Activated CD4-positive, alpha-beta T cell treated with anti-CD3 and anti-CD28 coated beads for 36 hours (primary cell): ENCODE data around the gene MAGI1. TPM values are rescaled to one million over a fixed set of nuclear protein-coding genes. Genes with fewer than 3 reads are reported as not detected.
"Not testable (repeated sequence)": the region's sequence is repeated elsewhere in the genome, so short reads cannot be mapped to it uniquely, and the experiment has no call there.

Source experiments
- ATAC-seq: fragments of 200-7000 bp; cut with Tn5 transposase; one replicate; pipeline ENCODE4 v1.10.0; 2021; ENCODE audit warnings: mild to moderate bottlenecking, moderate library complexity
- CTCF ChIA-PET: fragments of 350-600 bp; sonication (Branson Sonifier 250); formaldehyde crosslinking; loops from one replicate; lab custom pipeline; 2021; ENCODE audit warnings: antibody characterized with exemption; lab: Charles Lee
- POLR2A ChIA-PET: fragments of 350-600 bp; sonication (Branson Sonifier 250); formaldehyde crosslinking; loops from one replicate; lab custom pipeline; 2021; ENCODE audit warnings: antibody characterized with exemption, inconsistent platforms; lab: Charles Lee
- DNase-seq: peaks from one replicate; pipeline ENCODE4 v3.0.0-alpha.2; 2020
- H3K27ac Mint-ChIP-seq: one replicate; pipeline ENCODE4 v1.8.0; 2021; ENCODE audit warnings: mixed read lengths
- H3K27me3 Mint-ChIP-seq: one replicate; pipeline ENCODE4 v1.8.0; 2021; ENCODE audit warnings: mixed read lengths
- H3K36me3 Mint-ChIP-seq: one replicate; pipeline ENCODE4 v1.8.0; 2021; ENCODE audit warnings: low read depth, mixed read lengths
- H3K4me1 Mint-ChIP-seq: one replicate; pipeline ENCODE4 v1.8.0; 2021; ENCODE audit warnings: mixed read lengths
- H3K4me3 Mint-ChIP-seq: one replicate; pipeline ENCODE4 v1.8.0; 2021; ENCODE audit warnings: mild to moderate bottlenecking, moderate library complexity, mixed read lengths
- H3K9me3 Mint-ChIP-seq: one replicate; pipeline ENCODE4 v1.8.0; 2021; ENCODE audit warnings: low read depth, mixed read lengths
- intact Hi-C, 2 experiments: fragments of 100-400 bp; cut with DNase I in 1 of 2; cut with micrococcal nuclease in 1 of 2; formaldehyde crosslinking; loops; one replicate each; pipeline versions ENCODE4 v1.14.2 to v1.15.1; 2022 to 2024; cut with DNase I, micrococcal nuclease
- total RNA-seq, 2 experiments: library from RNA; stranded (reverse); gene quantifications; one replicate each; pipeline ENCODE4 v1.2.3, GENCODE V29; 2021

Gene MAGI1
- total RNA-seq, 2 experiments from 2014 or later = 0.09 to 0.18 TPM

DNA sequence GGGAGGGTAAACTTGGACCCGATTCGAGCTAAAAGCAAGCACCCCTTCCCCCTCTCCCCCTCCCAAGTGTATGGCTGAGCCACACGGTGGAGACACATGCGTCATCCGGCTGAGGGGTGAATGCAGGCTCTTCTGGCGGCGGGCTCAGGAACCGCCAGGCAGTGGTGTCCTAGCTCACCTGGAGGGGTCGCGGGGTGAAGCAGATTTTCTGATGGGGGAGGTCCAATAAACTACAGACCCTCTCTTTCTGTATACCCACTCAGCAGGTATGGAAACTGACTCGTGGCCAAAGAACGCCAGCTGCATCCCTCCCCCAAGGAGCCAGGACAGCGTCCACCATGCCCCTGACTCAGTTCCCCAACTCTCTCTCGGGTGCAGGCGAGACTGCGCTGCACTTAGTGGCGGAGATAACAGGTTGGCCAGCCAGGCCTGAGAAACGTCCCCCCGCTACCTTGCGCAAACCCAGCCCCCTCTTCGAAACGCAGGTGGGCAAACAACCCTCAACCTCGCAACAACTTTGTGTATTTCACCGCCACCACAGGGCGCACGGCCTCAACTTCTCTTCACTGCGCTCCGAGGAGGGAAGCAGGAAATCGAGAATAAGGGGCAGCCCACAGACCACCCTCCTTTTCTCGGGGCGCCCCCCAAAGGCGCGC lies 1.3 kb downstream of the MAGI1 start:
- Mint-ChIP-seq H3K36me3 (no peaks in the 10 kb centered on the region), H3K9me3 (no peaks in the 10 kb centered on the region), H3K4me3 (peak overlapping the region; percentile 76), H3K27ac (no peak overlapping the region), H3K27me3 (peaks cover 54% of the 10 kb centered on the region), H3K4me1 (peaks cover 19% of the 10 kb centered on the region)
- DNase-seq (peak; percentile 20), ATAC-seq (no peak)
- POLR2A ChIA-PET = no interaction called here
- CTCF ChIA-PET = no interaction called here
- intact Hi-C loops = no loop called here

DNA sequence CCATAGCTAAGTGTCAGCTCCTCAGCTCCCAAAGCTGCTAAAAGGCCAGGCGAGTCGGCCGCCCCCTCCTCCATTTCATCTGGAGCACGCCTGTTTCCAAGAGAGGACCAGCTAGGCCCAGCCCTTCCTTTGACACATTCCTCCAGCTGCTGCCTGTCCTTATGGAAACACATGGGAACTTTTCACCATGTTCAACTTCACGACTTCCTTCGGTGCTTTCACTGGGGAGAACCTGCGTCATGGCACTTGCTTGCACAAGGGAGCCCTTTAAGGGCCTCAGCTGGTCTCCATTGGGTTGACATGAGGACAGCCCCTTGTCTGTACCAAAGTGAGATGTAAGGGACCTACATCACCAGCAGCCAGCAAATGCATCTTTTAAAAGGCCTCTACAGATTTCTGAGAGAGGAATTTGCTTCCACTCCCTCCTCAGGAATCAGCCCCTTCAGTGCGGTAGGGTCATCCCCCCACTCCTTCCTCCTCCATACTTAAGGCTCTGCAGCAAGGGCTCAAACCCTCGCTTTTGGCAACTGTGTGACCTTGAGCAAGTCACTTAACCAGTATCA lies 2.1 kb downstream of the MAGI1 start:
- Mint-ChIP-seq H3K27ac (no peak overlapping the region), H3K36me3 (no peaks in the 10 kb centered on the region), H3K4me3 (no peak overlapping the region), H3K9me3 (no peaks in the 10 kb centered on the region), H3K27me3 (peaks cover 53% of the 10 kb centered on the region), H3K4me1 (peaks cover 19% of the 10 kb centered on the region)
- POLR2A ChIA-PET = no interaction called here
- ATAC-seq (no peak), DNase-seq (no peak)
- intact Hi-C loops = no loop called here
- CTCF ChIA-PET = no interaction called here

DNA sequence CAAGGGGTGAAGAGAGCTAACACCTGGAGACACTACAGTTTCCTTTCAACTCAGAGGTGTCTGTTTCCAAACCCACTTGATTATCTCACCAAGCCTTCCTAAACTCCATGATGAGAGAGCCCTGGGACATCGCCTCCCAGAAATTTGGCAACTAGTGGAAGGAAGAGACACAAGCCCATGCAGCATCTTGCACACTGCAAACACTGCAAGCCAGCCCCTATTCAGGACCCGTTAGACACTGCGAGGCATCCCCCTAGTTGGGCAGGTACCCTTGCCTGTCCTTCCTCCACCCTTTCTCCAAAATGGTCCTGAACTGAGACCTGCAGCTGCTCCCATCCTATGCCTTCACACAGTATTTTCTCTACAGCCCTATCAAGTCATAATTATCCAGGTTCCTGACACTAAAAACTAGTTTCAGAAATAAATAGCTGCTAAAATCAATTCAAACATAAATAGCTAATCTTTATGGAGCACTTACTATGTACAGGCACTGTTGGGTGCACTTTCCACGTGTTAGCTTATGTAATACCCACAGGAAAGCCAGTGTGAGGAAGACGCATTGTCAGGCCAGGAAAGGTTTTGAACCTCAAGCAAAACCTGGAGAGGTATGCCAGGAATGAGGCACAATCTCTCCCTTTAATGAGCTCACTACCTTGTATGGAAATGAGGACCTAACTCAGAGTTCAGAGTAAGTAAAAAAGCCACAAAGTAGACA lies 2.8 kb downstream of the MAGI1 start:
- Mint-ChIP-seq H3K4me1 (peaks cover 19% of the 10 kb centered on the region), H3K36me3 (no peaks in the 10 kb centered on the region), H3K4me3 (no peak overlapping the region), H3K27ac (no peak overlapping the region), H3K9me3 (no peaks in the 10 kb centered on the region), H3K27me3 (peaks cover 50% of the 10 kb centered on the region)
- no peak for DNase-seq
- CTCF ChIA-PET = interaction anchor here (0.6 kb wide), 1 partner anchor 237 kb away, joined by 3 read pairs; no protein-coding TSS in a partner anchor
- no peak for ATAC-seq
- POLR2A ChIA-PET = interaction anchor here (0.6 kb wide), 1 partner anchor 1623 kb away, joined by 3 read pairs; no protein-coding TSS in a partner anchor
- intact Hi-C loops = no loop called here

DNA sequence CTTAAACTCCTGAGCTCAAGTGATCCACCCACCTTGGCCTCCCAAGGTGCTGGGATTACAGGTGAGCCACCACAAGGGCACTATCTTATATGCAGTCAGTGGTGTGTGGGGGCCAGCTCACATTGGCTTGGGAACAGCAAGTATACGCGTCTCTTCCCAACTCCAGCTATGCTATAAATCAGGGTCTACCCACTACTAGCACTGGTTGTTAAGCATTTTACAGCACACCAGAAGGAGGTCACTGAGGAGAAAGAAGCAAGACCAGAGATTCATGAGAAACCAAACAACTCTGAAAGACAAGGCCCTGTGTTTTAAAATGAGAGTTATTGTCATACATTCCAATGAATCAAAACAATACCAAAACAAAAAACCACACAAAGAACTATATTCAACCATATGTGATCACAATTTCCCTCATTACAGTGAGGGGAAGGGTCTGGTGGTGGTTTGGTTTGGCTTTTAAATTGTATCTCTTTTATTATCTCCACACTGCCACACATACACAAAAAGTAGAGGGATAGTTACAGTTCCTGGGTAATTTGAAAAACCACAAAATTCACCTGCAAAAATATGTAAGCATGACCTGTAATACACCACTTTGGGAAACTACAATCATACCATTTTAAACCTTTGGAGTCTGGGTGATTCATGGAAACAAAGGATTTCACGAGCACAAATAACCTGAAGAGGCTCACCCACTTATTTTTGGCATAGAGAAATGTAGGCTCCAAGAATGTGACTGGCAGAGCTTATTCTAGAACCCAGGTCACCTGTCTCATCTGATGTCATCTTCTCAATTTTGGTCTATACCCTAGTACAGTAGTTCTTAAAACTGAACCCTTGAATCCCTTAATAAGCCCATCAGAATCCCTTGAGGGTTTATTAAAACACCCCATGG lies 5.2 kb downstream of the MAGI1 start:
- peak; percentile 60 for ATAC-seq
- CTCF ChIA-PET = interaction anchor here (0.6 kb wide), 1 partner anchor 576 kb away, joined by 5 read pairs; no protein-coding TSS in a partner anchor
- no peaks in the 10 kb centered on the region for H3K9me3 Mint-ChIP-seq

DNA sequence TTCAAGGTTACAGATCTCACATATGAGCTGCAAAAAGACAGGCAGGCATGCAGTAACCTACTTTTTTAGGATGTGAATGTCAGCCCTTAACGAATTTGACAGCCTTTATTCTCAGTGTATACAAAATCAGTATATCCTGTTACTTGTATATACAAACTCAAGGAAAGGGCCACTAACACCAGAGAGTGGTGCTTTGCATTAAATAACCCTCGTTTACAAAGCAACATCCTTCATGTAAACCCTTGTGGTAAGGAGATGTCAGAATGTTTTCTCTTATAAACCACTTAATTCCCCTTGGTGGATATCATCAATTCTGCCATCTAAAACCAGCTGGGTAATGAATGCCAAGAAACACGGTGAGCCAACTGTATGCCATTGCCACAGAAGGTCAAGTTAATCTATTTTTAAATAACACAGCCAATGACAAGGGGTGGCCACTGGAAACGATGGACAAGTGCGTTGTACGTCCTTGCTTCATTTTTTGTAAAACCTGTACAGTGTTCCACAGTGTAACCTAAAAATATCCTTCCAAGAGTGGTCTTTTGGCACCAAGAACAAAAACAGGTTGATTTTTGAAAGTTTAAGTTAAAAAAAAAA lies 7.5 kb downstream of the MAGI1 start:
- Mint-ChIP-seq H3K27ac (no peak overlapping the region), H3K36me3 (no peaks in the 10 kb centered on the region), H3K27me3 (peaks cover 28% of the 10 kb centered on the region), H3K4me1 (peaks cover 7% of the 10 kb centered on the region), H3K9me3 (no peaks in the 10 kb centered on the region), H3K4me3 (no peak overlapping the region)
- intact Hi-C loops = no loop called here
- ChIA-PET POLR2A (no interaction called here), CTCF (no interaction called here)
- no peak for DNase-seq
- ATAC-seq = no peak

More for the DNA sequence above, 5.2 kb downstream of the MAGI1 start:
- intact Hi-C loops = loop anchor here (1.0 kb wide), 1 partner anchor 69 kb away; no protein-coding TSS in a partner anchor
- H3K4me3 Mint-ChIP-seq = no peak overlapping the region
- peak overlapping the region; percentile 27 for H3K27ac Mint-ChIP-seq
- peaks cover 44% of the 10 kb centered on the region for H3K27me3 Mint-ChIP-seq
- DNase-seq = no peak
- peaks cover 15% of the 10 kb centered on the region for H3K4me1 Mint-ChIP-seq
- H3K36me3 Mint-ChIP-seq = no peaks in the 10 kb centered on the region
- POLR2A ChIA-PET = no interaction called here

DNA sequence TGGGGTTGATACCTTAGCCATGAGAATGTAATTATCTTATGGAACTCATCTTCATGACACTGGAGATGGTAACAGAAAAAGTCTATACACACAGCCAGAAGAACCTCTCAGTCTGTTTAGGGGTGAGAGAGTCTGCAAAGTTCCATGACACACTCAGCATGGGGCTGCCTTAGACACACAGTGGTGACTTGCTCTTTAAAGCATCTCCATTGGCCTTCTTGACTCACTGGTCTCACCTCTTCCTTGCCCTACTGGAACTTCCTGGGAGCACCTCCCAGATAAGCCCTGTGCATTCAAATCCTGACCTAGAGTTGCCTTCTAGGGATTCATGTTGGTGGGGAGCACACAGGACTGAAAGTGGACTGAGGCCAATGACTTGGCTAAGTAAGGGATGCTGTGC lies 9.3 kb downstream of the MAGI1 start:
- DNase-seq (no peak), ATAC-seq (no peak)
- Mint-ChIP-seq H3K9me3 (no peaks in the 10 kb centered on the region), H3K27me3 (peaks cover 15% of the 10 kb centered on the region), H3K27ac (no peak overlapping the region), H3K4me1 (peaks cover 7% of the 10 kb centered on the region), H3K36me3 (no peaks in the 10 kb centered on the region), H3K4me3 (no peak overlapping the region)
- ChIA-PET CTCF (no interaction called here), POLR2A (no interaction called here)
- intact Hi-C loops = no loop called here

DNA sequence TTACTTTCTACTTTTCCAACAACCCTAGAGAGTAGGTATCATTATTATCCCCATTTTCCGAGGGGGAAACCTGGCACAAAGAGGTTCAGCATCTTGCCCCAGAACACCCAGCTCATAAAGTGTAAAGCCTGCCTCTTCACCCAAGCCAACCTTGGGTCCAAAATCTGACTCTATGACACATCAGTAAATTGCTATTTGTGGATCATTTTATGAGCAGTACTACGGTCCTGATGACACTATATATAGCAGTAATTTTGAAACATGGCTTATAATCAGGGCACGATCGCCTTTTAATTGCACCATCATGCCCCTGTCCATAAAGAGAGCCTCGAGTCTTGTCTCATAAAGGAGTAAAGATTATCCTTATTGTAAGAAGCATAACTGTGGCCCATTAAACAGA lies 9.7 kb downstream of the MAGI1 start:
- Mint-ChIP-seq H3K36me3 (no peaks in the 10 kb centered on the region), H3K4me1 (peaks cover 7% of the 10 kb centered on the region), H3K9me3 (no peaks in the 10 kb centered on the region), H3K27me3 (peaks cover 15% of the 10 kb centered on the region), H3K27ac (no peak overlapping the region), H3K4me3 (no peak overlapping the region)
- no peak for DNase-seq
- POLR2A ChIA-PET = no interaction called here
- intact Hi-C loops = no loop called here
- no peak for ATAC-seq
- CTCF ChIA-PET = no interaction called here

DNA sequence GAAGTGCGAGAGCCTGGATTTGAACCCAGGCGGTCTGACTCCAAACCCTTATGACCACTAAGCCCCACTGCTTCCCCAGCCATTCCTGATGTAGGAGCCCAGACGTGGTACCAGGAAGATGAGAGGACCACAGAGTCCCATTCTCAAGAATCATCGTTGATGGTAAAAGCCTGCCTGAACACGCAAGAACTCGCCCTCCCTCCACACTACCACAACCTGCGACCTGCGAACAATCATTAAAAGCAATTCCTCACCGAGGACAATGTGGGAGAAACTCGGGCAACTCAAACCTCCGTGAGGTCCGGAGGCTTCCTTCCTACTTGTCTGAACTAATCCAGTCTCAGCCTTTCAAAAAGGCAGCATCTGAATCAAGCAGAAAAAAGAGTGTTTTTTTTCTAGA lies 10.3 kb downstream of the MAGI1 start:
- Mint-ChIP-seq H3K9me3 (no peaks in the 10 kb centered on the region), H3K36me3 (no peaks in the 10 kb centered on the region), H3K4me3 (no peak overlapping the region), H3K27ac (no peak overlapping the region), H3K27me3 (peaks cover 15% of the 10 kb centered on the region), H3K4me1 (peaks cover 3% of the 10 kb centered on the region)
- ATAC-seq = no peak
- intact Hi-C loops = no loop called here
- DNase-seq = no peak
- CTCF ChIA-PET = no interaction called here
- POLR2A ChIA-PET = no interaction called here

DNA sequence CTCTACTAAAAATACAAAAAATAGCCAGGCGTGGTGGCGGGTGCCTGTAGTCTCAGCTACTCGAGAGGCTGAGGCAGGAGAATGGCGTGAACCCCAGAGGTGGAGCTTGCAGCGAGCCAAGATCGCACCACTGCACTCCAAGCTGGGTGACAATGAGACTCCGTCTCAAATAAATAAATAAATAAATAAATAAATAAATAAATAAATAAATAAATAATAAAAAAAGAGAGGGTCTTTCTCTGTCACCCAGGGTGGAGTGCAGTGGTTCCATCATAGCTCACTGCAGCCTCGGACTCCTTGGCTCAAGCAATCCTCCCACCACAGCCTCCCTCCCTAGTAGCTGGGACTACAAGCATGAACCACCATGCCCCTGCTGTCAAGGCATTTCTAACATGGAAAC lies 11.6 kb downstream of the MAGI1 start:
- H3K4me3 Mint-ChIP-seq, H3K4me1 Mint-ChIP-seq, intact Hi-C loops, ATAC-seq, H3K9me3 Mint-ChIP-seq, CTCF ChIA-PET, DNase-seq, POLR2A ChIA-PET, H3K27ac Mint-ChIP-seq, H3K36me3 Mint-ChIP-seq: not testable (repeated sequence)
- peaks cover 19% of the 10 kb centered on the region for H3K27me3 Mint-ChIP-seq

DNA sequence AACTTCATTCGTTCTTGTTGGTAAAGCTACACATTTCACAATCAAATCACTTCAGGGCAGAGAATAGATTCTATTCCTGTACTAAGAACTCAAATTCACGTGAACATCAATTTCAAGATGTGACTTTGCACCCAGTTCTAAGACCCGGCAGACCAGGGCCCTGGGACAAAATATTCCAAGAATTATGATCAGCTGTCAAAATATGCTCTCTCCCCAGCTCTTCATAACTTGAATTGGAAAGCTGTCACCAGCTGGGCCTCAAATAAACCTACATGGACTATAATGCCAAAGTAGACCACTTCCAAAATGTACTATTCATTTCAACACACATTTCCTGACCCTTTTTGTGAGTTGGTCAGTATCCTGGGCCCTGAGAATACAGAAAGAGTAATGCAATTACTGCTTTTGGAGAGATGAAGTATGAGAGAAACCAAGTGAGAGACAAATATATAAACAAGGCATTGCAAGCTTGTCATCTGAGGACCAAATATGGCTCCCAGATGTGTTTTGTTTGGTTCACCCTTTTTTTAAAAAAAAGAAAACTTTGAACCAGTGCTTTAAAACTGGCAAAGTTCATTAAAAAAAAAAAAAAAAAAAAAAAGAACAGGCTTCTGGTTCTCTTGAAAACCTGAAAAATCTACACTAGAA lies 14.9 kb downstream of the MAGI1 start:
- Mint-ChIP-seq H3K36me3 (no peaks in the 10 kb centered on the region), H3K4me3 (no peak overlapping the region), H3K9me3 (no peaks in the 10 kb centered on the region), H3K27me3 (peaks cover 12% of the 10 kb centered on the region), H3K4me1 (no peaks in the 10 kb centered on the region), H3K27ac (no peak overlapping the region)
- intact Hi-C loops = no loop called here
- DNase-seq (no peak), ATAC-seq (no peak)
- POLR2A ChIA-PET = no interaction called here
- CTCF ChIA-PET = no interaction called here
